Right forelimb (tissue), 1 donor: ENCODE results near the gene UBL4A.
A peak's percentile ranks its signal among the peaks of the same experiment; 100 is the strongest.

Experiments
- DNase-seq: peaks from one replicate; pipeline ENCODE4 v3.0.0-alpha.2; 2018

Gene UBL4A

GRCh38 chrX:154481911-154482601, 4.4 kb downstream of the UBL4A start:
- DNase-seq, result no peak

GRCh38 chrX:154481195-154481594, 5.2 kb downstream of the UBL4A start:
- no peak for DNase-seq

GRCh38 chrX:154478728-154479622, 7.4 kb downstream of the UBL4A start, which contains the start of gene LAGE3:
LAGE3 (minus strand) TSS chrX:154479281; CDS start chrX:154478915, 366 bp downstream.
- DNase-seq, result peak; percentile 95

- peak; percentile 43 for DNase-seq
Observed at GRCh38 chrX:154477891-154478477, 8.4 kb downstream of the UBL4A start.

GRCh38 chrX:154476821-154477220, 9.6 kb downstream of the UBL4A start:
- DNase-seq, result no peak

GRCh38 chrX:154473683-154474082, 12.7 kb downstream of the UBL4A start:
- DNase-seq, result peak; percentile 9

GRCh38 chrX:154472685-154473632, 13.5 kb downstream of the UBL4A start:
- DNase-seq, result no peak

- DNase-seq, result no peak
Observed at GRCh38 chrX:154471839-154472684, 14.4 kb downstream of the UBL4A start.

GRCh38 chrX:154470914-154471568, 15.4 kb downstream of the UBL4A start:
- no peak for DNase-seq

GRCh38 chrX:154470434-154470833, 16.0 kb downstream of the UBL4A start:
- DNase-seq, result no peak

- DNase-seq, result no peak
Observed at GRCh38 chrX:154469880-154470279, 16.5 kb downstream of the UBL4A start.

GRCh38 chrX:154469114-154469513, 17.3 kb downstream of the UBL4A start:
- DNase-seq, result no peak

- DNase-seq, result no peak
Observed at GRCh38 chrX:154468217-154468616, 18.2 kb downstream of the UBL4A start.

- no peak for DNase-seq
Observed at GRCh38 chrX:154467556-154467955, 18.9 kb downstream of the UBL4A start.

- DNase-seq, result no peak
Observed at GRCh38 chrX:154466907-154467306, 19.5 kb downstream of the UBL4A start.

- no peak for DNase-seq
Observed at GRCh38 chrX:154466036-154466435, 20.4 kb downstream of the UBL4A start.

GRCh38 chrX:154465601-154466000, 20.8 kb downstream of the UBL4A start:
- no peak for DNase-seq

GRCh38 chrX:154464806-154465365, 21.5 kb downstream of the UBL4A start:
- no peak for DNase-seq

GRCh38 chrX:154463611-154464220, 22.7 kb downstream of the UBL4A start:
- no peak for DNase-seq

GRCh38 chrX:154462396-154462795, 24.0 kb downstream of the UBL4A start:
- DNase-seq, result no peak
